HUDEP-2 (cell line): ENCODE measurements around the gene HOXA4.

ENCODE experiments used
- DNase-seq, 76 experiments: peaks; one replicate each; lab custom pipeline; 2025; ENCODE audit not compliant: unreplicated experiment in 76 of 76; lab: John Stamatoyannopoulos, UW

Gene HOXA4

DNA sequence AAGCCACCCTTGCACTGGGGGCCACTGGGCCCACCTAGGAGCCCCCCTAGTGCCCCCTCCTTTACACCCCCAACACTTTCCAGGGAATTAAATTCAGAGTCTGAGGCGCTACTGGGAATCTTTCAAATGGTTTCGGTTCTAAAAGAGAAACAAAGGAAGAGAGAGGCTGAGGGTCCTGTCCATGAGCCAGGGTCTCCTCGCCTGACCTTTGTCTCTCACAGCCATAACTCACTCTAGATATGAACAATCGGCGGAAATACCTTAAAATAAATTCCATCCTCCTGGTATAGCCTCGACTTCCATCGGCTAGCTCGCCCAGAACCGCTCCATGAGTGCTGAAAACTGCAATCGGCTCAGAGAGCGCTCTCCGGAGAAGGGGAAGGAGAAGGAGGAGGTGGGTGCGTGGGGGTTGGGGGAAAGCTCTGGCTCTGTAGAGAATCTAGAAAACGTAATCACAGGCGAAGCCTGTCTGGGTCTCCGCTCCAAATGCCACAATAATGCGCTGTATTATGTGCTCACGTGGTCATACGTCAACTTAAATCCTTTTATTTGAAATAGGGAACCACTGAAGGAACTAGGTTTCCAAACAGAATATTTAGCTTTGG lies 12.6 kb downstream of the HOXA4 start:
- no peak for DNase-seq

DNA sequence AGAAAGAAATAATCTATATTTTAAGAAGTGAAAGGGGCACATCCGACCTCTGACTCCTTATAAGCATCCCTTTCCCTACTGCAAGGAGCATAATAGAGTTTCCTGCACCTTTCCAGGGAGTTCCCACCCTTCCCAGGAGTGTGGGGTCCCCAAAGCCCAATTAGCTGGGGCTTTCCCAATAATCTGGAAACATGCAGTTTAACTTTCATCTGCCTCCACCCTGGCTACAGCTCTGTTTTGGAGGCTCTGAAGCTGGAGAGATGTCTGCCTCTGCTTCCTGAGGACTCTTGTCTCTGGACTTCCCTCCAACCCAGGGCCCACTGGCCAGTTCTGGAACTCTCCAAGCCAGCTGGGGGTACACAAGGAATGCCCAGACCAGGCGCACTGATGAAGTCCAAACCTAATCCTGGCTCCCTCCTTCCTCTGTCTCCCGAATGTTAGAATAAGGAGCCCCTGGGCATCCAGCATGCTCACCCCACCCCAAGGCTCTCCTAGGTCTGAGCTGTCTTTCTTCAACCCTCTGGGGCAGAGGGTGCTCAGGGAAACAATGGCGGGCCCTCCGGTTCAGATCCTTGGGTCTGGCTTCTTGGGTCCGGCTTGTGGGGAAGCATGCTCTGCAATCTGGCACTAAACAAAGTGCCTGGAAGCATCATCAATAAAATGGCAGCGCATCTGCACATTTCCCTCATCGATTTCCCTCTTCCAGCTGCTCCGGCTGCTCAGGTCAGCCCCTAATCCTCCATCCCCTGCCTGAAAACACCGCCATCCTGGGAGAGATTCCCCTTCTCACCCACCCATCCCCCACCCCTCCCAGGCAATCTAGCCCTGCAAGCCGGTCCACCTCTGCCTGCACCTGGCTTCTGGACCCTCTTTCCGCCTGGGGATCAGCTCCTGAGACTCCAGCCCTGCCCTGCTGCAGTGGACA lies 13.3 kb downstream of the HOXA4 start:
- no peak for DNase-seq

DNA sequence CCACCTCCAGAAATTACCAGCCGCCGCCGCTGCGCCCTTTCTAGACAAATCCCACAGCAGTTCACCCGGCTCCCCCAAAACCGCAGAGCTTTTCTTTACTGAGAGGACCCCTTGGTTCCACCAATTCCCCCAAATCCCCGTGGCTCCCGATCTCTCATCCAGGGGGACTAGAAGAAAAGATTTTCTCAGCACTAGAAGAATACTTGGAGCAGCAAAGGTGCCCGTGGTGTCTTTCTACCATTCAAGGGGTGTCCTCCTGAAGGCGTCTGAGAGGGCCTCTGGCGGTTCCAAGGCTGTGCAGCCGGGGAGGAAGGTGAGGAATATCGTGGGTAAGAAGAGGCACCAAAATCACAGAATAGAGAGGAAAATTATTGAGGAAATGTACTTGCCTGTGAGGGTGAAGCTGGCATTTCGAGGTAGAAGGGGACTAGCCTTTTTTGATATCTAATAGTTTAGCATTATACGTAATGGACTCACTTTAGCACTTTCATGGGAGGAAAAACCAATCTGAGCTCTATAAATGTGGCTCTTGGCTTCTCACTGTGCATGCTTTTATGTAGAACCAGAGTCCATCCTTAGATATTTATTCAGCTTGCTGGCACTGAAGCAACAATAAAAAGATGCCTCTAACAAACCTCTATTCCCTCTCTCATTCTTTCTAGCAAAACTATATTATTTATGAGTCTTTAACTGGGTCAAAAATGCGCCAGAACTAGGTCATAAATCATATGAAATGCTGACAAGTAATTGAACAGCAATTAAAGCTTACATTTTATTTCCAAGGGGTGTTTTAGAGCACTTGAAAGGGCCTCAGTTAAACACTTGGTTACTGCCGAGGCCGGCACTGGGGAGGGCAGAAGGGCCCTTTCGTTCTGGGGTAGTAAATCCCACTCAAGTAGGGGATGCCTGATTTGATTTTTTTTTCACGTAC lies 14.3 kb downstream of the HOXA4 start:
- no peak for DNase-seq

DNA sequence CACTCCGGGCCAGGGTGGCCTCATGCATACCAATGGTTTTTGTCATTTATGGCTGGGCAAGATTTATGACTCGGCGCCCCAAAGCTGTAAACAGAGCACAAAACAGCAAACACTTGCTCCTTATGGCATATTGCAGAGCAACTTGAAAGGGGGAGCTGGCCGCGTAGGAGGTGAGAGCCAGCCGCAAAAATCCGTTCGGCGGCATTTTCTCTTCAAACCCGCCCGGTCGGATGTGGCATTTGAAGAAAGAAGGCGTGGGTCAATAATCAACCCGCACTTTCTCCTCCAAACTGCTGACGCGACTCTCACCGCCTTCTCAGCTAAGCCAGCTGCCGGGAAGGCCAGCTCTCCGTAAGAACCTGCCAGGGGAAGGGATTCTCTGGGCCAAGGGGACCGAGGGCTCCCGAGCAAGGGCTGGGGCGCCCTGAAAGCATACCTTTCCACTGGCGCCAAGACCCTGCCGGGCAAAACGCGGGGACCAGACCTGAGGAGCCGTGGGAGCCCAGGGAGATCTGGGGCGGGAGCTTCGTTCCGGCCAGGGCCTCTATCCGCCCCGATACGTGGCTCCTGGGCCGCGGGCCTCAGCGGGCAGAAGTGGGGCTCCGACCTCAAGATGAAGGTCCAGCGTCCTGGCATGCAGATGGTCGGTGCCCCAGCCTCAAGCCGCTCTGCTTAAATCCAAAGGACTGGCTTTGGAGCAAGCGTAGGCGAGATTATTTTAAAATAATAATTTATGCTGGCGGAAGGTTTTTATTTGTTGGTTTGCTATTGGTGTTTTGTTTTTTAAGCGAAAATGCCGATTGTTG lies 15.1 kb downstream of the HOXA4 start:
- no peak for DNase-seq

DNA sequence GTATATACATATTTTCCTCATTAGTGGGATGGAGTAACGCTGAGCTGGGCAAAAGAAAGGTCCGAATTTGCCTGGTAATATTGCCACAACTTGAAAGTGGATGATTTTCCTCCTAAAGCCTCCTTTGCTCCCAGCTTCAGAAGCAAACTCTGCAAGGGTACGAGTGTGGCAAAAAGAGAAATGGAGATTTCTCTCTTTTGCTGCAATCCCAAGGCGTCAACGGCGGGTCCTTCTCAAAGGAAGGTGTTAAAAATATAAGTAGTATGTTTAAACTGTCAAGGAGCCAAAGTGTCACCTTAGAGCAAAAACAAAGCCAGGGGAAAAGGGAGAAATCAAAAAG lies 15.7 kb downstream of the HOXA4 start:
- no peak for DNase-seq

DNA sequence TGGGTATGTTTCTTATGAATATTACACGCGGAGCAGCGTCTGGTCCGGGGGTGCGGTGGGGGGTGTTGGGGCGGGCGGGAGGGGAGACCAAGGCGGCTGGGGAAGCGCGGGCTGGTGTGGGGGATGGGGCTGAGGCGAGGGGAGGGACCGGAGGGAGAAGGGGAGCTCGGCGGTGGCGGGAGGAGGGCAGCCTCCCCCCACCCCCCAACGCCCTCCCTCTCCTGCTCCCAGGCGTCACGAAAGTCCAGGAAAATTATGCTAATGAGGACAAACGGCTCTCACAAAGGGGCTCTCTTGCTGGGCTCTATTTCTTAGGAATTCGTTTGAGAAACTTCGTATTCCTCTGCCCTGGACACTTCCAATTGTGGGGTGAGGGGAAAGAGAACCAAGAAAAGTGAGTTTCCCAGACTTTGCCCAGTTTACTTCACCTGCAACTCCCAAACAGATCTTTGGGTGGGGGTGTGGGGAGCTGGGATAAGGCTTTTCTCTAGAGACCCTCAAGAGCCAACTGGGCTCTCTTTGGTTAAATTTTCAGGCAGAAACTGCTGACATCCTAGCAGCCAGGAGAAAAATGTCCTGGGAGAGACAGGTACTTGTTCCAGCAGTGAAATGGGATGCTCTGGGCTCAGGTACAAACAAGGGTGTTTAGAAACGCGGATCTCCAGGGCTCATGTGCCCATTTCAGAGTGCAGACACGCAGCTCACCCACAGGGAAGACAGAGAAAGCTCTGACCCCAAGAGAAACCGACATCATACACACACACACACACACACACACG lies 16.4 kb downstream of the HOXA4 start:
- DNase-seq, result no peak

DNA sequence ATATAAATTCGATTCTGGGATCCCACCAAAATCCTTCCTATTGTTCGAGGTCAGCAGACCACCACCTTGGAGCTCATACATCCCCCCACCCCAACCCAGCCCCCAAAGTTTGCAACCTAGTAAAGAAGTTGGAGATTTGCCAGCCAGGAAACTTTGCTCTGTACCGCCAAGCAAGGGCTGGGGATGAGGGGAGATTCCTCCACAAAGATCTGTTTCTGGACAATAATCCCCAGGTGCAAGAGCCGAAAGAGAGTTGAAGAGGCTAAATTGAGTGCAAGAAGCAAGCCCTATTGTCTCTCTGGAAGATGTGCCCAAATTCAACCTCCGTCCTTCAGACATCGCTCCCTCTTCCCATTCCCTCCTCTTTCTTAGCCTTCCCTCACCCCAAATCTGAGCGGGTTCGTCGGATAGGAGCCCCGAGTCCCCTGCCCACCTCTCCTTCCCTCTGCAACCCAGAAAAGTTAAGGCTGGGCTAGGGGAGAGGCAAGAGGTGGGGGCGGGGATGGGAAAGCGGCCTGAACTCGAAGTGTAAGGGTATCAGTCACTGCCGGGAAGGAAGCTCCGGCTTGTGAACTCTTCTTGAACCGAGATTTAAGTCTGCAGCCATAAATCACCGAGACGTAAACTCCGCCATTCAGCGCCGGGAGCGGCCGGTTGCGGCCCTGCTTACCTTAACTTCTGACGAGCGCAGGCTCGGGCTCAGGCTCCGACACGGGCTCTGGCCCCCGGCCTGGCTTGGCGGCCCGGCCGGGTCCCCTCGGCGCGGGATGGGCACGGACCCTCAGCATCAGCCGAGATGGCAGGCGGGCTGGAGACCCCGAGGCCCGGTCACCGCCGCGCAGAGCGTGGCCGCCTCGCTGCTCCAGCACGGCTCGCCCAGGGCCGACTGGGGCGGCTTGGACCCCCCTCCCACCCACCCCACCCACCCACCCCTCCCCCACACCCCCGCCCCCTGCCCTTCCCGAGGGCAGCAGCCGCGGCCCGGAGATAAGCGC lies 17.3 kb downstream of the HOXA4 start:
- no peak for DNase-seq

DNA sequence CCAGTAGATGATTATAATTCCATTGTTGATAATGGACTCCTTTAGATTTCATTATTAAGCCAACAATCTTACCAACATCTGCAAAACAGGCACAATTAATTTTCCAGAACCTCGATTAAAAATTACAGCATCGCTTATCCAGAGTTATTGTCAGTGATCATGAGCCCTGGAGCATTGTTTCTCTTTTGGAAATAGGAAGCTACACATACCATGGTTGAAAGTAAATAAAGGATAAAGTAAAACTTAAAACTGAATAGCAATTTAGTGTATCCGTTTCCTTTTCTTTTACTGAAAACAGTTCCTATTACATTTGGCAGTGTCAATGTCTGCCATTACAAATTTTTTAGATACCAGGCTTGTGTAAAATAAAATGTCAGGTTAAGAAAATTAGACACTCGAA lies 18.2 kb downstream of the HOXA4 start:
- no peak for DNase-seq

DNA sequence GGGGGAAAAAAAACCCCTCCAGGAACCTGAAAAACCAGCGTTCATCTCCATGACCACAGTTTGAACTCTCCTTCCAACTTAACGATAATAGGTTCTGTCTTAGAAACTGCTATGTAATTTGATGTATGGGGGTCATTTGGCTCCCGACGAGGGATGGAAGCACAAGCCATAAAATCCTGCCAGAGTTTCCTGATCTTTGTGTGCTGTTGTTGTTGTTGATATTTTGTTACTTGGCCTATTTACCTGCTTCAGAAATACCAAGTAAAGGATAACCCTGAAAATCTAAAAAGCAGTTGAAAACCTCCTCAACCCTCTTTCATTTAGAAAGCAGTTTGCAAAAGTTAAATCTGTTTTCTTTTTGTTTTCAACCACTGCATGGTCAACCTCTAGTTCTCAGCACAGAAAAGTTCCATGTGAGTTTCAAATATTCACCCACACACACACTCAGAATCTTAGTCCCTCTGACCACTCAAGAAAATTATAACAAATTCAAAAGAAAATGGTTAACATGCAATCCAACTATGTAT lies 18.7 kb downstream of the HOXA4 start:
- DNase-seq, result no peak

DNA sequence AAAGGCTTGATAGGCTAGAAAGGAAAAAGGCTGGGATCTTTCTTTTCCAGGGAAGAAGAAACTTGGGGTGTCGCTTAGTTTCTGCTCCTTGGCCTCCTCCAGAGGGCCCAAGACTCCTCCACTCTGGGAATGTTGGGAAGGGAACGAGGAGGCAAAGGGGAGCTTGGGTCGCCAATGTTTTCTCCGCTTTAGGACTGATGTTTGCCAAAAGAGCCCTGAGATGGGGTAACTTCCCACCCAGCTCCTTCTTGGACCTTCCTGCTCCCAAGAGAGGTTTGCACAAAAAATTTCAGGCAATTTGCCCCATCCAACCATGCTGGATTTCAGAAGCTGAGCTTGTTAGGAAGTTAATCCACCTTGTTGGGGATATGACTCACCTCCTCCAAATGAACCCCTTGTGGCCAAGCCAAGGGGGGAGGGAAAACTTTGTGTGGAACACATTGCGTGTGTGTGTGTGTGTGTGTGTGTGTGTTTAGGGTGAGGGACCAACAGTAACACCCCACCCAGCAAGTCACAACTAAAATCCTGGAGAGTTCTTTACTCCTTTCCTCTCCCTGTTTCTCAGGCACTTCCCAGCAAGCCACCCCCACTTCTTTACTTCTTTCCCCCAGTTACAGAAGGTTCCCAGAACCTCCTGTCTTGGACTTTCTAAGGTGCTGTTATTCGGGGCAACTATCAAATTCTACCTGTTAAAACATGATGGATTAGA lies 19.4 kb downstream of the HOXA4 start:
- no peak for DNase-seq

DNA sequence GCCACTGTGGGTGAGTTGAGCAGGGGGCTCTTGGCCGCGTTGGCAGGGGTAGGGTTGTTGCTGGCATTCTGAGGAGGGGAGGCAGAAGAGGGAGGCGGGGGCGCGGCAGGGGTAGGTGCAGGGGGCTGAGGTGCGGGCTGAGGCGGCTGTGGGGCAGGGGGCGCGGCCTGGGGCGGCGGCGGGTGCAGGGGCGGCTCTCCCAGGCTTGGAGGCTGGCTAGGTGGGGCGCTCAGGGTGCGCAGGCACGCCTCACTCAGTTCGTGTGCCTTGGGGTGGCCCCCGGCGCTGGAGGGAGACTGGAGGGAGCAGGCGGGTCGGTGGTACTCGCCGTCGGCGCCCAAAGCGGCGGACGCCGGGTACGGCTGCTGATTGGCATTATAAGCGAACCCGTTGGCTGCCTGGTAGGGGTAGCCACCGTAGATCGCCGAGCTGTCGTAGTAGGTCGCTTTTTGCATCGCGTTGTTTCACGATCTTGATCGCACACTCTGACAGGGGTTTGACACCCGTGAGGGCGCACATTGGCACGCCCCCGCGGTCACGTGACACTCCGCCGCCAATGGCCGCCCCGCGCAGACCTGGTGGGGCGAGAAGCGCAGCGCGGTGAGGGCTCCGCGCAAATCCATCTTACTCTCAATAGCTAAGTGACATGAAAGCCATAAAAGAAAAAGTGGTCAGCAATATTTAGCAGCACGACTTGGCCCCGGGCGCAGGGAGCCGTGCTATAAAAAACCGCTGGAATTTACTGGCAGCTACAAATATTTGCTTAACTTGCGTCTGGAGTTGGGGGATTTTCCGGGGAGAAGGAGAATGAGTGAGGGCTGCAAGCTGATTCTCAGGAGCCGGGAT lies 20.1 kb downstream of the HOXA4 start:
- no peak for DNase-seq

DNA sequence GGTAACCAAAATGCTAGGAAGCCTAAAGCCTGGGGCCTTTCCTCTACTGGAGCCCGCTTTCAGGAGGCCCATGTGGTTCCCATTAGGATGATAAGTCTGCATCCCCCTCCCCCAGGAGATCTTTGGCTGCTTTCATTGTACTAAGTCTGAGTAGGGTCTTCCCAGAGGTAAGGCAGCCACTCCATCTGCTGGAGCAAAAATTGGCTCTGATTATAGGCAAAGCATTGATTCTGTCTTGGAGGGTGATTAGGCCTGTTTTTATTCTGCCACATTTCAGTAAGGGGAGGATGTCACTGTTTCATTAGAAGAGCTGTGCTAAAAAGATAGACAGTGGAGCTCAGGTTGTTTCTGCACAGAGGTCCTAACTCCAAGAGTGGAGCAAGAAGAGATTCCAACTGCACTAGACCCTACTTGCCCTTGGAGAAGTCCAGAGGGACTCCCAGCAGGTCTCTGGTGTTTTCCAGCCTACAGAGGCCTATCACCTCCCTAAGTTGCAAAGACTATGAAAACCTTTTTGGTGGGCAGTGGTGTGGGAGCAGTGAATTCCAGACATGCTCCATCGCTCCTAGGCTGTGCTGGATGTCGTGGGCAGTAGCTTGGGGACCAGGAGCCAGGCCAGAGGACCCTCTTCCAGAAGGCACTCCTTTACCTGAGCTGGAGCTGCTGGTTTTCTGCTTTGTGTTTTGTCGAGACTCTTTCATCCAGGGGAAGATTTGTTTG lies 20.9 kb downstream of the HOXA4 start:
- DNase-seq, result no peak

DNA sequence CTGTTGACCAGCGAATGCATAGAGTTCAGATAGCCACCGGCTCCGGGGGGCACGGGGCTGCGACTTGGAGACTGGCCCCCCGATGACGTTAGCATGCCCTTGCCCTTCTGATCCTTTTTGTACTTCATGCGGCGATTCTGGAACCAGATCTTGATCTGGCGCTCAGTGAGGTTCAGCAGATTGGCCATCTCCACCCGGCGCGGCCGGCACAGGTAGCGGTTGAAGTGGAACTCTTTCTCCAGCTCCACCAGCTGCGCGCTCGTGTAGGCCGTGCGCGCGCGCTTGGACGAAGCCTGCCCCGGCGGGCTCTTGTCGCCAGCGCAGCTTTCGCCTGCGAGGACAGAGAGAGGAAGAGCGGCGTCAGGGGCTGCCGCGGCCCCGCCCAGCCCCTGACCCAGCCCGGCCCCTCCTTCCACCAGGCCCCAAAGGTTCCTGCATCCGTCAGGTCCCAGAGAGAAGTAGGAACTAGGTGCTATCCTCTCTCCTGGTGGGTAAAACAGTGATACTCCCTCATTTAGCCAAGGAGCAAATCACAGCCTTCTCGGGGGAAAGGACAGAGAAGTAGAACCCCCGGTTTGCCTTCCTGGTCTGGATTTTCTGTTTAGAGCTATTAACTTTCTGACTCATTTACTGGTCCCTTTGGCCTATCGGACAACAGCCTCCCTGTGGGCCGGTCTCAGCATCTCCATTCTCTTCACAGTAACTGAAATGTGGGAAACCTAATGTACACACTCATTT lies 22.0 kb downstream of the HOXA4 start:
- no peak for DNase-seq

DNA sequence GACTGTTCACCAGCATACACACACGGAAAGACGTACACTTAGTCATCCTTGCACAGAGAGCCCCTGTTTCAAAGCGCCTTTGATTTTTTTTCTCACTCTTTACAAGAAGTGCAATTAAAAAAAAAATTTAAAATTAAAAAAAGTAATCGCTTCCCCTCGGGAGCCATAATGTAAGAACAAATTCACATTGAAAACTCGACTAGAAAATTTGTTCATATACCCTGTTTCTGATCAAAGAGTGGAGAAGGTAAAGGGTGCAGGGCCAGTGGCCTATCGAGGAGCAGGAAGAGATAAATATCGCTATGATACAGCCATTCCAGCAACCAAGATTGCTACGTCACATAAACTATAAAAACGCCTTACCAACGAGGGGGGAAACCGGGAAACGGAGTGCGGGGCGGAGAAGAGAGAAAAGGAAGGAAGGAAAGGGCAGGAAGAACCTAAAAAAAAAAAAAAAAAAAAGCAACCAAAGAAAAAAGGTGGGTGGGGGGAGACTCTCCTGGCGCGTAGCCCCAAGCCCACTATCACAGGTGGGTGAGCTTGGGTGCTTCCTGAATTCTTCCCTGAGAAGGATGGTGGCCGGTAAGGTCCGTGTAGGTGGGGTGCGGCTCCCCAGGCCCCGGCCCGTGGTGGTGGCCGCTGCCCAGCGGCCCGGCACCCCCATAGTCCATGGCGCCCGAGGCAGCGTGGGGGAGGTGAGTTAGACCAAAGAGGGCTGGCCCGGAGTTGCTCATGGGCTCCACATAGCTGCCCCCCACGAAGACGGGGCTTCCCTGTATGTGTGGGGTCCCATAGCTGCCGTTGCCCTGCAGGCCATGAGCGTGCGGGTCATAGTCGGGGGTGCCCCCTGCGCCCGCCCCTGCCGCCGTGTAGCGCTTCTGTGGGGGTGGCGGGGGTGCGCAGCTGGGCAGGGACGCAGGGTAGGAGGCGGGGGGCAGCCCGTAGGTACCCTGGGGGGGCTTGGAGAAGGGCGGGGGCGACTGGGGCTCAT lies 22.9 kb downstream of the HOXA4 start:
- DNase-seq, result no peak
